ENCODE results near the gene PPP1R14D.

PPP1R14D gene

DNA sequence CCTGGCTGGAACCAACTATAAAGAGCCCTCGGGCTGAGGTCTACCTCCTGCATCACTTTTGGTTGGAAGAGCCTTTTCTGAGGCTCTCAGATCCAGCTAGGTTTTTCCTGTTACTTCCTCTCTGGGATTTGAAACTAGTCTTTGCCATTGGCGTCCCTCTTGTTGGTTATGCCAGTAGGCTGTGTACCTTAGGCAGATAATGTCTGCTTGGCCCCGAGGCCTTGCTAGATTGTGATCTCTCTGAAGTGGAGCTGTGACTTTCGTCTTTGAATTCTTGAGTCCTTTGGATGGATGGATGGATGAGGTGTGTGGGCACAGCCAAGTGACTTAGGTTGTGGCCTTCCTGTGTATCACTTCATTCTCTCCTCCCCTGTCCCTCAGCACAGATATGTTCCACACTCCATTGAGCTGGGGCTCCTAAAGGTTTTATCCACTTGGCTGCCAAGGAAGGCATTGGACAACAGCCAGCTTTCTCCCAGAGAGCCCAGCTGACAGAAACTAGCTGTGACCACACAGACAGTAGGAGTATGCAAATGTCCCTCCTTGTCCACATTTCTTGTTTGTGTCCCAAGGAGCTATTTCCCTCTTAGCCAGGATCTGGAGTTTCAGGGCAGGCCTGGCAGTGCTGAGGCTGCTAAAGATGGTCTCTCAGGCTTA is 13.3 kb downstream of the PPP1R14D start:
- DNase-seq = no peak

- no peak for DNase-seq
These were observed 15.6 kb downstream of the PPP1R14D start for GRCh38 chr15:40812721-40813425.

- no peak for DNase-seq
These were observed 19.6 kb downstream of the PPP1R14D start for GRCh38 chr15:40808861-40809450.

DNA sequence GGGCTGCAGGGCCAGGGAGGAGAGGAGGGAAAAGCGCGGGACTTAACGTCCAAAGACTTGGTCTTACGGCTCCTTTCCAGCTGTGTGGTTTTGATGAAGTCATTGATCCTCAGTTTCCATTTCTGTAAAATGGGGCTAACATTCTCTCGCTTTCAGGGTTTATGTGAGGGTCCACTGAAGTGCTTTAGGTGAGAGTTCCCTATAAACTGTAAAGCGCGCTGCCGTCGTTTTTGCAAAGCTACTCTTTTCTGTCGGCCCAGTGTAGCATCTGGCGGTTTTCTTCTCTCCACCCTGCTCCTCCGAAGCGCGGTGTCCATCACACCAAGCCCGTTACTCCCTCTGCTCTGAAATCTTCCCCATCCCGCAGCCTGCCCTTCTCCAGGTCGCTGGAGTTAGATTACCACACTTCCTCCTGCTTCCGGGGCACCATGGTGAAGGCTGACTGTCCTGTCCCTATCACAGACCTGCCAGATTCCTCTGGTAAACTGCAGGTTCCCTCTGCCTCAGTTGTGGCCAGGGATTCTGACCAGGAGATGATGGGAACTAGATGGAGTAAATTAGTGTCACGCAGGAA is 20.5 kb downstream of the PPP1R14D start:
- DNase-seq = no peak

- peak; percentile 95 to 97 for DNase-seq
These were observed 21.2 kb downstream of the PPP1R14D start, which contains the start of the genes DNAJC17 and ZFYVE19 for GRCh38 chr15:40807028-40807887. DNAJC17 (minus strand) TSS chr15:40807473; CDS start chr15:40807446, 27 bp downstream. ZFYVE19 (plus strand) TSS chr15:40807089; CDS start chr15:40807590, 501 bp downstream.

DNA sequence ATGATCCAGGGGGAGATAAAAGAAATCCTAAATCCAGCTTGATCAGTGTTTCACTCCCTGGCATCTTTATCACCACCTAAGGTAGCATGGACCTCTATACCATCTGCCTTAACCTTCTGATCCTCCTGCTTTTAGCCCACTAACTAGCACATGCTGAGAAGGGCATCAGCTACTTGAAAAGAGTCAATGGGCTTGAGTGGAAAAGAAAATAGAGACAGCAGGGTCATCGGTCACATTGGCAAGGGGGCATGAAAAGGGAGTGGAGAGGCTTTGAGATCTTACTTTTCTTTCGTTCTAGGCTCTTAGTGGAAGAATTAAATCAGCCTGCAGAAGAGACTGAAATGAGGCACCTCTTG is 21.9 kb downstream of the PPP1R14D start:
- DNase-seq = no peak

DNA sequence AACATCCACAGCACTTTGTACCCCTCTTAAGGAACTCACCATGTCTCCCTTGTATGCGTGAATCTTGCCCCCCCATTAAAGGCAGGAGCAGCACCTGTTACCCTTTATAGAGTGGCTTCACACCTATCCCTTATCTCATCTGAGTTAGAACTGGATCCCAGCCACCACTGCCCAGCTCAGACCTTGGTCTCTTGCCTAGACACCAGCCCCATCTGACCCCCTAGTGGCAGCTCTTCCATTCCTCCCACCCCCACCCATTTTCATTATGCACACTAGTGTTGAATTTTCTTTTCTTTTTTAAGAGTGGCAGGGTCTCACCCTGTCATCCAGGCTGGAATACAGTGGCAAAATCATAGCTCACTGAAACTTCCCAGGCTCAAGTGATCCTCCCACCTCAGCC is 24.8 kb downstream of the PPP1R14D start:
- DNase-seq = no peak

DNA sequence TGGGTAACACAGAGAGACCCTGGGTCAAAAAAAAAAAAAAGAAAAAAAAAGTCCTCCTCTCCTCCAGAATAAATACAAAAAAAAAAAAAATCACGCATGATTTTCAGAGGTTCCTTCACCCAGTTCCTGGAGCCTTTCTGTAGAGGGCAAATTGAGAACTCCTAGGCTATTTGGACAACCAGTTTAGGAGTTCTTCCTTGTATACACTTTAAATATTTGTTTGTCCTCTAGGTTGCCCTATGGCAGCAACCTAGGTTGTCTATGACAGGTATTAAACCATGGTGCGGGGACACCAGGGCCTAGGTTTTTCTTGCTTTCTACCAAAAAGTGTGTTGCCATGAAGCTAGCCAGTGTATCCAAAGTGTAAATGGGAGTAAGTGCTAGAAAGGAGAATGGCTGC is 25.4 kb downstream of the PPP1R14D start:
- DNase-seq = no peak

DNA sequence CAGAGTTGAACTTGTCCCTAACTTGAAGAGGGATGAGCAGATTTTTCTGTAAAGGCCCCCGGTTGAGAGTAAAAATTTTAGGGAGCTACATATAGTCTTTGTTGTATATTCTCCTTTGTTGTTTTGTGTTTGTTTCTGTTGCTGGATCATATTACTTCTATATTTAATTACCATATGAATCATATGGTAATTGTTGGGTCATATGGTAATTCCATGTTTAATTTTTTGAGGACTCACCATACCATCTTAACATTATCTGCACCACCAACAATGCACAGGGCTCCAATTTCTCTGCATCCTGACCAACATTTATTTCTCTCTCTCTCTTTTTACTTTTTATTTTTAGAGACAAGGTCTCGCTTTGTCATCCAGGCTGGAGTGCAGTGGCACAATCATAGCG is 29.0 kb downstream of the PPP1R14D start:
- DNase-seq = no peak

DNA sequence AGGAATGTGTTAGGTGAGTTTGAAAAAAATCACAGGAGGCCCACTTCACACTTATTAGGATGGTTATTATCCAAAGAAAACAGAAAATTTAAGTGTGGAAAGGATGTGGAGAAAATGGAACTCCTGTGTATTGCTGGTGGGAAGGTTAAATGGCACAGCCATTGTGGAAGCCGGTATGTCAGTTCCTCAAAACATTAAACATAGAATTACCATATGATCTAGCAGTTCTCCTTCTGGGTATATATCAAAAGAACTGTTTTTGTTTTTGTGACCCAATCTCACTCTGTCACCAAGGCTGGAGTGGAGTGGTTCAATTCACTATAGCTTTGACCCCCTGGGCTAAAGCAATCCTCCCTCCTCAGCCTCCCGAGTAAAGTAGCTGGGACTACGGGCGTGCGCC is 32.0 kb downstream of the PPP1R14D start:
- DNase-seq = peak in 1 of 2 experiments; percentile 8

DNA sequence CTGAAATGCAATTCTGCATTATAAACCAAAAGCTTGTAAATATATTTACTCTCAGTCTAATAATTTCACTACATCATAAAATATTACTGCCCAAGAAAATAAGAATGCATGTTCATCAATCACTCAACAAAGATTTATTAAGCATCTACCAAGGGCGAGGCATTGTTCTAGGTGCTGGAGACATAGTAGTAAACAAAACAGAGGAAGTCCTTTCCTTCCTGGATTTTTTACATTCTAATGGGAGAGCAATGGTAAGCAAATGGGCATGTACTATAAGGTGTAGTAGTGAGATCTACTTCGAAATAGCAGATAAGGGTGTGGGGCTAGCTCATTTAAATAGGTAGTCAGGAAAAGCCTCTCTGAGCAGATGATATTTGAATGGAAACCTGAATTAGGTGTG is 32.5 kb downstream of the PPP1R14D start:
- DNase-seq = no peak

GRCh38 chr15:40793216-40793989 is 35.1 kb downstream of the PPP1R14D start:
- DNase-seq = no peak

GRCh38 chr15:40792394-40792793 is 36.1 kb downstream of the PPP1R14D start:
- no peak for DNase-seq

DNA sequence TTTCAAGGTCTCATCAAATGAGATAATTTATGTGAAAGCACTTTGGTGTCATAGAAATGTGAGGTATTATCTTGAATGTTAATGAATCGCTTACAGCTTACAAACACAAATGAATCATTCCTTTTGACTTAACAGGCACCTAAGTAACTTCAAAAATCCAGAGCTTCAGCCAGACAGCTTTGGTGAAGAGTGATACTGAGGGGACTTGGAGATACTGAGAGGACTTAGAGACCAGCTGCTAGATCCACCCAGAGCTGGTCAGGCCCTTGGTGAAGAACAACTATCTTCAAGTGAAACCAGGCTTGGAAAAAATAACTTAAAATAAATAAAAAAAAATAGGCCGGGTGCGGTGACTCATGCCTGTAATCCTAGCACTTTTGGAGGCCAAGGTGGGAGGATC is 37.8 kb downstream of the PPP1R14D start:
- DNase-seq = no peak

DNA sequence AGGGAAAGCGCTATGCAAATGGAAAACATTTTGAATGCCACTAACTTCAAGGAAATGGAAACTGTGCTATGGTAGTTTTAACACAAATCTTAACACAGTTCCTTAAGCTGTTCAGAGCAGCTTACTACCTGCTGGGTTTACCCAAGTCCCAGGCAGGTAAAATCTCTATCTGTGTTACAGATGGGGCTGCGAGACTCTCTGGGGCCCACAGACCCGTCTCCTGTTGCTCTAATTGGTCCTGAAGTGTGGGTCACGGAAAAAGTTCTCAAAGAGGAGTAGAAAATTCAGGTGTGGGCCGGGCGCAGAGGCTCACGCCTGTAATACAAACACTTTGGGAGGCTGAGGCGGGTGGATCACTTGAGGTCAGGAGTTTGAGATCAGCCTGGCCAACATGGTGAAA is 38.5 kb downstream of the PPP1R14D start:
- DNase-seq = no peak

GRCh38 chr15:40789119-40789518 is 39.4 kb downstream of the PPP1R14D start:
- DNase-seq = no peak

DNA sequence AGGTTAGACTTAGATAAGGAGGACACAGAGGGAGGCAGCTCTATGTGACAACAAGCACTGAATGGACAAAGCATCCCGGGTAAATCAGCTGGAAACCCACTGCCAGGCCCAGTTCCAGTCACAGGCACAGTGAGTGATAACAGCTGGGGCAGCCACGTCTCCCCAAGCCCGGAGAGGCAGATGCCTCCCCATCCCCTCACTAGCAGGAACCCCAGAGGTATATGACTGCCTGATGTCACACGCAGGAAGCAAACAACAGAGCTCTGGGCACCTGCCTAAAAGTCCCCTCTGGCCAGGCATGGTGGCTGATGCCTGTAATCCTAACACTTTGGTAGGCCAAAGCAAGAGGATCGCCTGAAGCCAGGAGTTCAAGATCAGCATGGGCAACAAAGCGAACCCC is 40.5 kb downstream of the PPP1R14D start:
- DNase-seq = no peak

DNA sequence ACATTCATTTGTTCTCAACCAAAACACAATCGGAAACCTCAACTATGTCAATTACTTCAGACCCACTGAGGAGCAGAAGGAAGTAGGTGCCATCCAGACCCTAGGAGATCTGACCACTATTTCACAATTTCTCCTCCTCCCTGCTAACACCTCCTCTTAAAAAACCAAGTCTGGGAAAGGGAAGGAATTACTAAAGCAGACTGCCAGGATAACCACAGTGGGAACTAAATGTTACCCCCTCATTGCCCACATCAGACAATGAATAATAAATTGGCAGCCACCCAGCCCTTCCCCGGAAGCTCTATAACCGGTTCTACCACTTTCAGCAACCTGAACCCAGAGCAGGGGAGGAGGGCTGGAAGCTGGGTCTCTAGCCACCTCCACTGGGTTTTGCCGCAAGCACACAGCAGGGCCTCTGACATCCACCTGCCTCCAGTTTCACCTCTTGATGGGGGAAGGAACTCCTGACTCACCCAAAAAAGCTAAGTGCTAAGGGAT is 41.1 kb downstream of the PPP1R14D start:
- peak; percentile 74 for DNase-seq

DNA sequence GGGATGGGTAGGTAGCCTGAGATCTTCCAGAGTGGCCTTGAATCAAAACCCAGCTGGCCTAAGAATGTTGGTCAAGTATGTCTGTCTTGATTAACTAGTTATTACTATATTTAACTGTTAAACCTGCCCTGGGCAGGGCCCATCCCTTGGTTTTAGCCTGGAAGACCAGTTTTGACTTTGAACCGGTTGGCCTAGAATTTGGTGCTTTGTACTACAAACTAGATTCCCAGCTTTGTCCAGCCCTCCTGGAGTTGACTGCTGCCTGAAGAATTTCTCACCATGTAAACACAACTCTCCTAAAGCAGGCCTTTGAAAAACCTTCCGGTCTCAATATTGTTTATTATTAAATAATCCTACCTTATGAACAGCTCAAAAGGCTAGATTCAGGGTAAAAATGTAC is 42.7 kb downstream of the PPP1R14D start:
- no peak for DNase-seq

- no peak for DNase-seq
These were observed 43.3 kb downstream of the PPP1R14D start for GRCh38 chr15:40785164-40785563.

DNA sequence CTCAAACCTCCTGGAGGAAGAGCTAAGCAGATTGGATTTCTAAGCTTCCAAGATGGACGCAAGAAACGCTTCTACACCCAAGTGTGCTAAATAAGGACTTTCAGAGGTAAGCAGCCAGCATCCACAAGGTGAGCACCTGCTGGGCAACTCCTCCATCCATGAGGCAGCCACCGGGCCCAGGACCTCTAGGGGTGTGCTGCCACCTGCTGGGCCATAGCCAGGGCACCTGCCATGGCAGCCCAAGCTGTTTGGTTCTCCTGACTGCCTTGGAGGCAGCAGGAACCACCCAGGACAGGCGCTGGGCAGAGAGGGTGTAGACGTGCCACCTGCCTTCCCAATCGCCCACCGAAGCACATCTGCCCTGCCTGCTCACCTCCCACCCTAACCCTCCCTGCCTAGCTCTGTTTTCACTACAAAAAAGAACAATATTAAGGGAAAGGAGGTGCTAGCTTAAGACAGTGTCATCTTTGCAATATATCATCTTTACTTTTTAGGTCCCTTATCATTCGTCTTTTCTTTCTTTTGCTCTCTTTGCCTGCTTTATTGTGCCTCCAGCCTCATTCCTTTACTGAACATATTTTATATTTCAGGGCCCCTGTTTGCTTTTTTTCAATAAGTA is 45.8 kb downstream of the PPP1R14D start:
- peak; percentile 33 to 44 for DNase-seq

Measured in AML-193 (cell line).